ENCODE measurements around the gene PPM1A.

- TF ChIP-seq CTCF (CRISPR knock-in tag; IDR thresholded peaks at IDR 0.05) (no peak), ZNF407 (CRISPR knock-in tag; IDR thresholded peaks at IDR 0.05; ENCODE audit: not compliant biosample characterization) (no peak), SP2 (CRISPR knock-in tag; IDR thresholded peaks at IDR 0.05) (no peak), ZNF138 (CRISPR knock-in tag; IDR thresholded peaks at IDR 0.05; ENCODE audit: low read depth) (no peak), CREB1 (IDR thresholded peaks at IDR 0.05) (no peak), CREB1 (CRISPR knock-in tag; IDR thresholded peaks at IDR 0.05) (no peak), POLR2AphosphoS5 (IDR thresholded peaks at IDR 0.05; ENCODE audit: low read depth, low read length) (no peak), TCF7 (IDR thresholded peaks at IDR 0.05; ENCODE audit: low read depth) (no peak), TSC22D2 (CRISPR knock-in tag; IDR thresholded peaks at IDR 0.05; ENCODE audit: borderline replicate concordance) (no peak), POLR2A (IDR thresholded peaks at IDR 0.05; ENCODE audit: insufficient read depth in 1 of 2, low read depth in 2 of 2, low read length in 2 of 2) (no peak), KDM1A (CRISPR knock-in tag; IDR thresholded peaks at IDR 0.05) (no peak), ZBTB21 (CRISPR knock-in tag; IDR thresholded peaks at IDR 0.05) (no peak)
These were observed 97.7 kb downstream of the PPM1A start for GRCh38 chr14:60346706-60347105.
